Body of pancreas (tissue), 4 donors: ENCODE data around the gene CADM1.

Experiments
- POLR2A ChIP-seq, 3 donors: fragments of 450-650 bp; IDR thresholded peaks; one replicate each; pipeline ENCODE4 v1.6.1; 2016; ENCODE audit warnings: antibody characterized with exemption in 3 of 3, mild to moderate bottlenecking in 2 of 3
- TF ChIP-seq, protein P1 (sequence below), 7 experiments: fragments of 450-650 bp in 4 of 7; fragments of 200-600 bp in 3 of 7; sonication (generic) in 3 of 7; IDR thresholded peaks; one replicate each; pipeline ENCODE4 v1.5.1; 2016 to 2019; ENCODE audit warnings: antibody characterized with exemption in 7 of 7

DNA sequence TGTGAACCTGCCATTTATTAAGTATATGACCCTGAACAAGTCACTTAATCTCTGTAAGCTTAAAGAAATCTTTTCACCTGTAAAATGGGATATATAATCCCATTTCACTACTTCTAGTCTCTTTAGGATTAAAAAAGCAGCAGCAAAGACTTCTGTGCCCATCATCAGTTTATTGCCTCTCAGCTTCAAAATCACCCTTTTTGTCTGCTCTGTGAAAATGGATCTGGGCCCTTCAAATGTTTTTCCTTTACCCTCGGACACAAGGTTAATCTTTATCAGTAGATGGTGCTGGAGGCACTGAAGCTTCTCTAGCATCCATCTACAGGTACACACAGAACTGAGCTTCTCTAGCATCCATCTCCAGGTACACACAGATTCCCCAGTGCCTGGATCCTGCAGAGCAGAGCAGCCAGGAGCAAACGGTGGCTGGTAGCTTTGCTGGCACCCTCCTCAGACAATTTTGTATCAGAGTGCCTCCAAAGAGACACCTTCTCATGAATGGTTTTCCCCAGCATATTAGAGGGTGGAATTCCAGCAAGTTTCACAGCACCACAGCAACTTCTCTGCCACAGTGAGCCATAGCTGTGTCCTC is 56.8 kb downstream of the CADM1 start:
- TF ChIP-seq POLR2A (IDR thresholded peaks at IDR 0.05), result no peak
- TF ChIP-seq, protein P1, sequence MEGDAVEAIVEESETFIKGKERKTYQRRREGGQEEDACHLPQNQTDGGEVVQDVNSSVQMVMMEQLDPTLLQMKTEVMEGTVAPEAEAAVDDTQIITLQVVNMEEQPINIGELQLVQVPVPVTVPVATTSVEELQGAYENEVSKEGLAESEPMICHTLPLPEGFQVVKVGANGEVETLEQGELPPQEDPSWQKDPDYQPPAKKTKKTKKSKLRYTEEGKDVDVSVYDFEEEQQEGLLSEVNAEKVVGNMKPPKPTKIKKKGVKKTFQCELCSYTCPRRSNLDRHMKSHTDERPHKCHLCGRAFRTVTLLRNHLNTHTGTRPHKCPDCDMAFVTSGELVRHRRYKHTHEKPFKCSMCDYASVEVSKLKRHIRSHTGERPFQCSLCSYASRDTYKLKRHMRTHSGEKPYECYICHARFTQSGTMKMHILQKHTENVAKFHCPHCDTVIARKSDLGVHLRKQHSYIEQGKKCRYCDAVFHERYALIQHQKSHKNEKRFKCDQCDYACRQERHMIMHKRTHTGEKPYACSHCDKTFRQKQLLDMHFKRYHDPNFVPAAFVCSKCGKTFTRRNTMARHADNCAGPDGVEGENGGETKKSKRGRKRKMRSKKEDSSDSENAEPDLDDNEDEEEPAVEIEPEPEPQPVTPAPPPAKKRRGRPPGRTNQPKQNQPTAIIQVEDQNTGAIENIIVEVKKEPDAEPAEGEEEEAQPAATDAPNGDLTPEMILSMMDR (IDR thresholded peaks at IDR 0.05), result no peak
